ENCODE results near the gene KRTAP9-9.

- TF ChIP-seq CTCF (IDR thresholded peaks at IDR 0.05) (no peak), POLR2A (IDR thresholded peaks at IDR 0.05) (no peak)
These were observed 46.1 kb downstream of the KRTAP9-9 start for GRCh38 chr17:41301204-41301790.
